GM12878 (cell line): ENCODE results near the gene PARP11.

ENCODE experiments used
- ATF2 ChIP-seq: IDR thresholded peaks from 2 replicates; pipeline ENCODE4 v1.6.1; 2012; ENCODE audit warnings: low read length, inconsistent platforms
- BCL3 ChIP-seq: IDR thresholded peaks from 2 replicates; pipeline ENCODE4 v1.6.1; 2011; ENCODE audit warnings: borderline replicate concordance, low read depth, mild to moderate bottlenecking, moderate library complexity, low read length; ENCODE audit not compliant: insufficient read depth, poor library complexity, severe bottlenecking
- CEBPB ChIP-seq, 2 experiments: fragments of 150-350 bp in 1 of 2; IDR thresholded peaks; 2 replicates each; pipeline ENCODE4 v1.6.1; 2012 to 2014; ENCODE audit warnings: low read depth in 2 of 2, low read length in 2 of 2, borderline replicate concordance in 1 of 2, inconsistent platforms in 1 of 2
- CTCF ChIP-seq, 3 experiments: IDR thresholded peaks in 2 of 3; conservative IDR thresholded peaks in 1 of 3; 2 replicates each; pipeline ENCODE4 v1.5.1; 2011; ENCODE audit warnings: low read depth in 3 of 3, low read length in 3 of 3, mild to moderate bottlenecking in 3 of 3, control low read depth in 2 of 3, moderate library complexity in 2 of 3, inconsistent platforms in 1 of 3, mixed read lengths in 1 of 3; ENCODE audit not compliant: control insufficient read depth in 2 of 3, insufficient read depth in 1 of 3; ENCODE audit errors: extremely low read depth in 1 of 3
- FOXM1 ChIP-seq: IDR thresholded peaks from 2 replicates; pipeline ENCODE4 v1.6.1; 2012; ENCODE audit warnings: low read depth, mild to moderate bottlenecking, inconsistent platforms, low read length, moderate library complexity
- HSF1 ChIP-seq: fragments of 150-350 bp; IDR thresholded peaks from 2 replicates; pipeline ENCODE4 v1.6.1; 2014; ENCODE audit warnings: mild to moderate bottlenecking, low read depth, low read length
- MEF2A ChIP-seq: IDR thresholded peaks from 2 replicates; pipeline ENCODE4 v1.6.1; 2011; ENCODE audit warnings: low read depth, mild to moderate bottlenecking, low read length, moderate library complexity; ENCODE audit not compliant: insufficient read depth
- PKNOX1 ChIP-seq: fragments of 450-650 bp; IDR thresholded peaks from 2 replicates; pipeline ENCODE4 v1.6.1; 2016; ENCODE audit warnings: mild to moderate bottlenecking
- REST ChIP-seq: IDR thresholded peaks from 2 replicates; pipeline ENCODE4 v1.6.1; 2012; ENCODE audit warnings: mild to moderate bottlenecking, low read depth, low read length
- SMC3 ChIP-seq: IDR thresholded peaks from 2 replicates; pipeline ENCODE4 v1.6.1; 2011; ENCODE audit warnings: low read length, improper control_type of control experiment, borderline replicate concordance
- SREBF1 ChIP-seq: IDR thresholded peaks from 2 replicates; pipeline ENCODE4 v1.6.1; 2012; ENCODE audit warnings: mild to moderate bottlenecking, low read length
- YY1 ChIP-seq: IDR thresholded peaks from 2 replicates; pipeline ENCODE4 v1.6.1; 2011; ENCODE audit warnings: low read depth, mild to moderate bottlenecking, low read length
- ZBTB11 ChIP-seq: fragments of 450-650 bp; formaldehyde crosslinking; IDR thresholded peaks from 2 replicates; pipeline ENCODE4 v1.5.0; 2022; ENCODE audit warnings: mild to moderate bottlenecking, missing genetic modification characterization

- TF ChIP-seq ZBTB11 (CRISPR knock-in tag) (no peak), YY1 (no peak), BCL3 (no peak), REST (no peak), CEBPB (IDR thresholded peaks at IDR 0.05; ENCODE audit: borderline replicate concordance in 1 of 2, low read depth in 2 of 2, low read length in 2 of 2) (no peak), ATF2 (no peak), FOXM1 (no peak), CTCF (IDR thresholded peaks at IDR 0.05 in 2 of 3, conservative IDR thresholded peaks at IDR 0.05 in 1 of 3; ENCODE audit: control insufficient read depth in 2 of 3, extremely low read depth in 1 of 3, insufficient read depth in 1 of 3, low read depth in 3 of 3, low read length in 3 of 3) (no peak), PKNOX1 (no peak), SMC3 (no peak), SREBF1 (no peak), HSF1 (no peak), MEF2A (no peak)
Measured at GRCh38 chr12:3832738-3833137, 40.5 kb downstream of the PARP11 start.
